Measurements from ENCODE around the gene ZNF345. TPM values are rescaled to one million over a fixed set of nuclear protein-coding genes. Genes with fewer than 3 reads are reported as not detected.
A peak's percentile ranks its signal among the peaks of the same experiment; 100 is the strongest.

Gene ZNF345
- total and polyA plus RNA-seq, 10 of the 15 experiments (the other 5 are each of a cell fraction or from before 2014, with no cell fraction given): 1.3 to 3.0 (median 2.0) TPM

GRCh38 chr19:36850559-36851442, at the start of gene ZNF345 (continued):
- no peak for TF ChIP-seq ZNF687 (IDR thresholded peaks at IDR 0.05)
- TF ChIP-seq PAX8 (IDR thresholded peaks at IDR 0.05): no peak
- TF ChIP-seq ATF3 (IDR thresholded peaks at IDR 0.05; ENCODE audit: borderline replicate concordance, extremely low read depth, low read depth, low read length): no peak
- no peak for TF ChIP-seq ZZZ3 (IDR thresholded peaks at IDR 0.05; ENCODE audit: control insufficient read depth, insufficient read length, low read depth)
- TF ChIP-seq SIX5 (IDR thresholded peaks at IDR 0.05; ENCODE audit: low read depth, low read length, severe bottlenecking): peak; percentile 84
- TF ChIP-seq SMARCA5 (IDR thresholded peaks at IDR 0.05): no peak
- TF ChIP-seq TARDBP (IDR thresholded peaks at IDR 0.05; ENCODE audit: borderline replicate concordance): no peak
- no peak for TF ChIP-seq CEBPB (IDR thresholded peaks at IDR 0.05; ENCODE audit: borderline replicate concordance in 1 of 2, low read depth in 2 of 2, low read length in 2 of 2)
- TF ChIP-seq FOXM1 (IDR thresholded peaks at IDR 0.05; ENCODE audit: low read depth, low read length): no peak
- TF ChIP-seq ESRRA (IDR thresholded peaks at IDR 0.05; ENCODE audit: low read length): no peak
- TF ChIP-seq MAX (IDR thresholded peaks at IDR 0.05; ENCODE audit: low read depth, low read length): peak; percentile 22; the same call in 1 of the 2 replicates
- peak; percentile 20; the same call in 1 of the 2 replicates for TF ChIP-seq IRF5 (IDR thresholded peaks at IDR 0.05; ENCODE audit: borderline replicate concordance)
- TF ChIP-seq TAF1 (IDR thresholded peaks at IDR 0.05; ENCODE audit: borderline replicate concordance, low read depth, low read length): 0 out of 2 replicates have a peak, but pooled peaks have one; percentile 8
- TF ChIP-seq NFYB (IDR thresholded peaks at IDR 0.05; ENCODE audit: insufficient read depth, low read depth, low read length): no peak
- no peak for TF ChIP-seq E2F8 (IDR thresholded peaks at IDR 0.05; ENCODE audit: low read depth, partially characterized antibody)
- TF ChIP-seq YY1 (IDR thresholded peaks at IDR 0.05; ENCODE audit: low read depth, low read length): peak; percentile 43
- TF ChIP-seq CBFB (IDR thresholded peaks at IDR 0.05; ENCODE audit: low read depth): 0 out of 2 replicates have a peak, but pooled peaks have one; percentile 75
- no peak for TF ChIP-seq SMC3 (IDR thresholded peaks at IDR 0.05; ENCODE audit: borderline replicate concordance, low read length)
- peak; percentile 17; the same call in 1 of the 2 replicates for TF ChIP-seq NBN (IDR thresholded peaks at IDR 0.05)
- TF ChIP-seq ZNF274 (IDR thresholded peaks at IDR 0.05; ENCODE audit: insufficient read depth, insufficient read length): no peak
- no peak for TF ChIP-seq HDAC2 (IDR thresholded peaks at IDR 0.05)
